ENCODE measurements around the gene MFAP4.

The MFAP4 gene

GRCh38 chr17:19346351-19347255, 40.4 kb downstream of the MFAP4 start:
- no peak for DNase-seq

- DNase-seq, result no peak
Measured at GRCh38 chr17:19345486-19346350, 41.3 kb downstream of the MFAP4 start.

GRCh38 chr17:19345067-19345460, 41.9 kb downstream of the MFAP4 start:
- DNase-seq, result no peak

GRCh38 chr17:19344311-19345066, 42.5 kb downstream of the MFAP4 start:
- DNase-seq, result no peak

GRCh38 chr17:19343671-19344151, 43.3 kb downstream of the MFAP4 start:
- no peak for DNase-seq

GRCh38 chr17:19343256-19343630, 43.7 kb downstream of the MFAP4 start:
- no peak for DNase-seq

GRCh38 chr17:19342611-19343255, 44.3 kb downstream of the MFAP4 start:
- no peak for DNase-seq

- DNase-seq, result no peak
Measured at GRCh38 chr17:19341641-19342610, 45.1 kb downstream of the MFAP4 start.

GRCh38 chr17:19341211-19341631, 45.8 kb downstream of the MFAP4 start:
- DNase-seq, result no peak

- DNase-seq, result no peak
Measured at GRCh38 chr17:19339341-19339815, 47.6 kb downstream of the MFAP4 start.

GRCh38 chr17:19338031-19338990, 48.7 kb downstream of the MFAP4 start:
- DNase-seq, result peak; percentile 60

- DNase-seq, result no peak
Measured at GRCh38 chr17:19337712-19338023, 49.3 kb downstream of the MFAP4 start.

- no peak for DNase-seq
Measured at GRCh38 chr17:19336938-19337711, 49.9 kb downstream of the MFAP4 start.

- DNase-seq, result no peak
Measured at GRCh38 chr17:19335951-19336631, 50.9 kb downstream of the MFAP4 start.

GRCh38 chr17:19334331-19334730, 52.7 kb downstream of the MFAP4 start:
- no peak for DNase-seq

GRCh38 chr17:19333736-19334290, 53.2 kb downstream of the MFAP4 start:
- no peak for DNase-seq
